ENCODE data around the gene VMAC.
"Not testable (repeated sequence)": the region's sequence is repeated elsewhere in the genome, so short reads cannot be mapped to it uniquely, and the experiment has no call there.

VMAC gene

DNA sequence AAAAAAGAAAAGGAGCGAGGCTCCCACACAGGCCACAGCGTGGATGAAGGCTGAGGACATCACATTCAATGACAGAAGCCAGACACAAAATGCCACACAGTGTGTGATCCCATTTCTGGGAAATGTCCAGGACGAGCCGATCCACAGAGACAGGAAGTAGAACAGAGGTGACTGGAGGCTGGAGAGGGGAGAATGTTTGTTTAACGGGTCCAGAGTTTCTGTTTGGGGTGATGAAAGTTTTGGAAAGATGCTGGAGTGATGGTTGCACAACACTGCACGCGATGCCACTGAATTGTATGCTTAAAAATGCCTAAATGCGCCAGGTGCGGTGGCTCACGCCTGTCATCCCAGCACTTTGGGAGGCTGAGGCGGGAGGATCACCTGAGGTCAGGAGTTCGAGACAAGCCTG, 33.7 kb upstream of the VMAC start:
- no peaks in the 10 kb centered on the region for H3K36me3 ChIP-seq (ENCODE audit: control insufficient read depth, insufficient read depth, low read length)
- H3K27me3 ChIP-seq (ENCODE audit: control insufficient read depth, insufficient read depth, low read length, poor library complexity, severe bottlenecking), result no peaks in the 10 kb centered on the region
- H3K4me1 ChIP-seq (ENCODE audit: control insufficient read depth, insufficient read depth, low read length), result peaks cover under 1% of the 10 kb centered on the region
- no peak overlapping the region for H3K4me3 ChIP-seq (ENCODE audit: insufficient read depth, low read depth, low read length)
- WGBS, 2 experiments, result 91 to 93% methylated on average over 12 of the region's 12 CpGs
- H3K9me3 ChIP-seq (ENCODE audit: control insufficient read depth, low read length), result no peaks in the 10 kb centered on the region
- H3K27ac ChIP-seq (ENCODE audit: insufficient read depth, low read depth, low read length, poor library complexity, severe bottlenecking), result no peak overlapping the region

DNA sequence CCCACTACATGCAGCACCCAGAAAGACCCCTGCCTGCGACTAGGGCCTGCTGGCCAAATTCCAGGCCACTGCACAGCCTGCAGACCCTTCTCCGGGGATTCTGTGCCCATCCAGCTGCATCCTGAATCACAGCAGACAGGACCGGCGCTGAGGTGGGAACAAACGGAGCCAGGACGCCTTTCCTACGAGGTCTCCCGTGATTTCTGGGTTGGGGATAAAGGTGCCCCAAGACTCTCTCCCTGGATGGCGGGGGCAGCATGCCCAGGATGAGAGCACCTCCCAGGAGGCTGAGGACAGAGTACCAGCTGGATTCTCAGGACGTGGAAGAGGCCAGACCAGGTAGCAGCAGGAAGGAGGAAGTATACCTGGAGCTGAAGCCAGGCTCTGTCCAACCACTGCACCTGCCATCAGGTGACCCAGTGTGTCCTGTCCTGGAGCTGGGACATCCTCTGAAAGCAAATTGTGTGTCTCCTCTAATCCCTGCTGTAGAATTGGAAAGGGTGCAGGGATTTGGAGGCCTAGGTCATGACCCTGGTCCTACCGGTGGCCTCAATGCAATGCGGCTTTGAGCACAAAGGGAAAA, 31.0 kb upstream of the VMAC start:
- H3K27me3 ChIP-seq (ENCODE audit: control insufficient read depth, insufficient read depth, low read length, poor library complexity, severe bottlenecking), result no peaks in the 10 kb centered on the region
- no peaks in the 10 kb centered on the region for H3K36me3 ChIP-seq (ENCODE audit: control insufficient read depth, insufficient read depth, low read length)
- WGBS, 2 experiments, result 95% methylated on average over 12 of the region's 12 CpGs
- no peak overlapping the region for H3K4me3 ChIP-seq (ENCODE audit: insufficient read depth, low read depth, low read length)
- no peak overlapping the region for H3K27ac ChIP-seq (ENCODE audit: insufficient read depth, low read depth, low read length, poor library complexity, severe bottlenecking)
- no peaks in the 10 kb centered on the region for H3K9me3 ChIP-seq (ENCODE audit: control insufficient read depth, low read length)
- peaks cover 8% of the 10 kb centered on the region for H3K4me1 ChIP-seq (ENCODE audit: control insufficient read depth, insufficient read depth, low read length)

DNA sequence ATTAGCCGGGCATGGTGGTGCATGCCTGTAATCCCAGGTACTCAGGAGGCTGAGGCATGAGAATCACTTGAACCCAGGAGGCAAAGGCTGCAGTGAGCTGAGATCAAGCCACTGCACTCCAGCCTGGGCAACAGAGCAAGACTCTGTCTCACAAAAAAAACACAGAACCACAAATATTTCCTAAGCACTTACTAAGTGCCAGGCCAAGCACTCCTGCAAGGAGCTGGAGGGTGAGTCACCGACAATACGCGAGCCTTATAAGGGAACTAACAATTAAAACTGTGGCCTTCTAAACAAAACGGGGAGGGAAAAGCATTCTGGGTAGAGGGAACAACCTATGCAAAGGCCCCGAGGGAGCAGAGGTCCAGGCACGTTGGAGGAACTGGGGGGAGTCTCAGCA, 30.2 kb upstream of the VMAC start:
- not testable (repeated sequence) for H3K36me3 ChIP-seq (ENCODE audit: control insufficient read depth, insufficient read depth, low read length); H3K4me3 ChIP-seq (ENCODE audit: insufficient read depth, low read depth, low read length); H3K27ac ChIP-seq (ENCODE audit: insufficient read depth, low read depth, low read length, poor library complexity, severe bottlenecking); H3K4me1 ChIP-seq (ENCODE audit: control insufficient read depth, insufficient read depth, low read length); H3K9me3 ChIP-seq (ENCODE audit: control insufficient read depth, low read length); H3K27me3 ChIP-seq (ENCODE audit: control insufficient read depth, insufficient read depth, low read length, poor library complexity, severe bottlenecking)
- 85% methylated on average over 7 of the region's 7 CpGs for WGBS, 2 experiments

DNA sequence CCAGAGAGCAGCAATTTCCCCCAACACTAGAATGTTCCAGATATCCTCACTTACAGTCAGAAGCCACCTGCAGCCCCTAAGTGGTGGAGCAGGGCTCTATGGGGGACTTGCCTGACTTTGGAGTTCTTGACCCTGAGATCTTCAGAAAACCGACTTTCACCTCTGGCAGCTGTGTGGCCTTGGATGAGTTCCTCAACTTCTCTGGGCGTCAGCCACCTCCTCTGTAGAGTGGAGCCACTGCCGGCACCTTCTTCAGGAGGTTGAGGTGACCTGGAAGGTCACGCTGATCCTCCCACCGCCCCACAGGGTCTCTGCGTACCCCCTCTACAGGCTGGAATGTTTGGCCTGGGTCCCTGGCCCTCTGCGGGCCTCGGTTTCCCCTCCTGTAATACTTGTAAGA, 27.2 kb upstream of the VMAC start:
- Histone ChIP-seq H3K36me3 (ENCODE audit: control insufficient read depth, insufficient read depth, low read length) (no peaks in the 10 kb centered on the region), H3K27ac (ENCODE audit: insufficient read depth, low read depth, low read length, poor library complexity, severe bottlenecking) (no peak overlapping the region), H3K27me3 (ENCODE audit: control insufficient read depth, insufficient read depth, low read length, poor library complexity, severe bottlenecking) (no peaks in the 10 kb centered on the region), H3K4me3 (ENCODE audit: insufficient read depth, low read depth, low read length) (no peak overlapping the region), H3K4me1 (ENCODE audit: control insufficient read depth, insufficient read depth, low read length) (peaks cover 13% of the 10 kb centered on the region), H3K9me3 (ENCODE audit: control insufficient read depth, low read length) (no peaks in the 10 kb centered on the region)
- 94% methylated on average over 8 of the region's 8 CpGs for WGBS, 2 experiments

DNA sequence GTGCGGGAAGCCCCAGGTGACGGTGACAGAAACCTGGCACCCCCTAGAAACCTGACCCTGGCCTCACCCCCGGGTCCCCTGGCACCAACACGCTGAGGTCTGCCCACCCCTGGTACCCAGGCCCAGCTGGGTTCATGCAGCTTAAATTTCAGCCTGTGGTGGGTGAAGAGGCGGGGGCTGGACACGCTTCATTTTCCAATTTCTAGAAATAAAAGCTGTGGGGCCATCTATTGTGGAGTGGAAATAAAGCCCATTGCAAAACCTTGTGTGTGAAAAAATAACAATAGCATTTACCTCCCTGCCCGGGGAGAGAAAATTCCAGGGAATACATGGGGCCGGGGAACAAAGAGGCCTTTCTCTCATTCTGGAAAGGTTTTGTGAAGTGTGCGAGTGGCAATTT, 26.8 kb upstream of the VMAC start:
- Histone ChIP-seq H3K4me3 (ENCODE audit: insufficient read depth, low read depth, low read length) (no peak overlapping the region), H3K36me3 (ENCODE audit: control insufficient read depth, insufficient read depth, low read length) (no peaks in the 10 kb centered on the region), H3K9me3 (ENCODE audit: control insufficient read depth, low read length) (no peaks in the 10 kb centered on the region), H3K27me3 (ENCODE audit: control insufficient read depth, insufficient read depth, low read length, poor library complexity, severe bottlenecking) (no peaks in the 10 kb centered on the region), H3K4me1 (ENCODE audit: control insufficient read depth, insufficient read depth, low read length) (peaks cover 13% of the 10 kb centered on the region), H3K27ac (ENCODE audit: insufficient read depth, low read depth, low read length, poor library complexity, severe bottlenecking) (no peak overlapping the region)
- WGBS, 2 experiments, result 69 to 80% methylated on average over 9 of the region's 9 CpGs

DNA sequence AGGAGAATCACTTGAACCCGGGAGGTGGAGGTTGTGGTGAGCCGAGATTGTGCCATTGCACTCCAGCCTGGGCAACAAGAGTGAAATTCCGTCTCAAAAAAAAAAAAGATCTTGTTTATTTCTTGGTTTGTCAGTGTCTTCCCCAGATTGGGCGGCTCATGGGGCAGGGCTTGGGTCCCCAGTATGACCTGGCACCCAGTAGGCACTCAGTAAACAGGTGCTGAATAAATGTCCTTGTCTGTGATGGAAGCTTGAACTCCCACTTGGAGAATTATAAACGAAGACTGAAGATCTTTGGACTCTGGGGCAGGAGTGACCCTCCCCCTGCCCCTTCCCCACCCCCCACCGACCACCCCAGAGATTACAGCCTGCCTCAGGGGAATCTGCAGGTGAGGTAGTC, 24.5 kb upstream of the VMAC start:
- Histone ChIP-seq H3K4me3 (ENCODE audit: insufficient read depth, low read depth, low read length) (no peak overlapping the region), H3K27ac (ENCODE audit: insufficient read depth, low read depth, low read length, poor library complexity, severe bottlenecking) (no peak overlapping the region), H3K4me1 (ENCODE audit: control insufficient read depth, insufficient read depth, low read length) (peaks cover 13% of the 10 kb centered on the region), H3K9me3 (ENCODE audit: control insufficient read depth, low read length) (no peaks in the 10 kb centered on the region), H3K36me3 (ENCODE audit: control insufficient read depth, insufficient read depth, low read length) (no peaks in the 10 kb centered on the region), H3K27me3 (ENCODE audit: control insufficient read depth, insufficient read depth, low read length, poor library complexity, severe bottlenecking) (no peaks in the 10 kb centered on the region)
- 59 to 68% methylated on average over 5 of the region's 6 CpGs for WGBS, 2 experiments

DNA sequence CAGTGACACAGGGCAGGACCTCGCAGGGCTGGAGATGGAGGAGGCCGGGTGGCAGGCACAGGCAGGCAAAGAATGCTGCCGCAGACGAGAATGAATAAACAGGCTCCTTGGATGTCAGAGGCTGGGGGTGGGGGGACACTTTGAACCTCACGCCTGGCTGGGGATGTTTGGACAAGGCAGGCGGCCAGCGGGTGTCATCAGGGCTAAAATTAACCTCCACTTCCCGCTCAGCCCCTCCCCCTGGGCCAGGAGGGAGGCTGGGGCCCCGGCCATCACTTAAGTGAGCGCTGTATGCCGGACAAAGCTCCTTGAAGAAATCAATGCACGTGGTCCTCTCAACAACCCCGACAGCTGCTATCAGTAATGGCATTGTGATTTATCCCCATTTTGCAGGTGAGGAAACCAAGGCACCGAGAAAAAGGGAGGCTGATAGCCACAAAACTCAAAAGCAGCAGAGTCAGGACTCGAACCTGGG, 24.0 kb upstream of the VMAC start:
- Histone ChIP-seq H3K36me3 (ENCODE audit: control insufficient read depth, insufficient read depth, low read length) (no peaks in the 10 kb centered on the region), H3K4me3 (ENCODE audit: insufficient read depth, low read depth, low read length) (no peak overlapping the region), H3K9me3 (ENCODE audit: control insufficient read depth, low read length) (no peaks in the 10 kb centered on the region), H3K4me1 (ENCODE audit: control insufficient read depth, insufficient read depth, low read length) (peaks cover 13% of the 10 kb centered on the region), H3K27me3 (ENCODE audit: control insufficient read depth, insufficient read depth, low read length, poor library complexity, severe bottlenecking) (no peaks in the 10 kb centered on the region), H3K27ac (ENCODE audit: insufficient read depth, low read depth, low read length, poor library complexity, severe bottlenecking) (no peak overlapping the region)
- 33 to 39% methylated on average over 15 of the region's 15 CpGs for WGBS, 2 experiments

DNA sequence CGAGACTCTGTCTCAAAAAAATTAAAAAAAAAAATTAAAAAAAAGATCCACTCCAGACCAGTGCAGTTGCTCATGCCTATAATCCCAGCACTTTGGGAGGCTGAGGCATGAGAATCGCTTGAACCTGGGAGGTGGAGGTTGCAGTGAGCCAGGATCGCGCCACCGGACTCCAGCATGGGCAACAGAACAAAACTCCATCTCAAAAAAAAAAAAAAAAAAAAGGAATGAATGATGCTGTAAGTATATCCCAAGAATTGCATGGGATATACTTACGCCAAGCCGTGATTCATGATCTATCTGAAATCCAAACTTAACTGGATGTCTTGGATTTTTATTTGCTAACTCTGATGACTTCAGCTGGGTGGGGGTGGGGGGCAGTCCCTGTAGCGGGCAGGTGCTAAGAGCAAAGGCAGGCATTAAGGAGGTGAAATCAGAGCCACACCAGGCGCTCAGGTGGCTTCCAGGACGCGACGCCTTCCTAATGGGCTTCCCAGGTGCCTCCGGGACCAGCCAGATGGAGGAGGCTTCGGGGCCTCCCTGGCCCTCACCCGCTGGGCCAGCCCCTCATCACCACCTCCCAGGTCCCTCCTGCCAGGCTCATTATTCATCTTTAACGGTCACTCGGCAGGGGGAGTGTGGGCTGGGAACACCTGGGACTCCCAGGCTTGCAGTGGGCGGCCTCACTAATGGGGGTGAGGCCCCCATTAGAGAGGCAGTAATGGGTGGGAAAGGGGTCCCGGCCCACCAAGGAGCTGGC, 23.0 kb upstream of the VMAC start:
- 74 to 80% methylated on average over 16 to 19 of the region's 19 CpGs for WGBS, 2 experiments
- Histone ChIP-seq H3K36me3 (ENCODE audit: control insufficient read depth, insufficient read depth, low read length) (no peaks in the 10 kb centered on the region), H3K27ac (ENCODE audit: insufficient read depth, low read depth, low read length, poor library complexity, severe bottlenecking) (no peak overlapping the region), H3K9me3 (ENCODE audit: control insufficient read depth, low read length) (no peaks in the 10 kb centered on the region), H3K4me1 (ENCODE audit: control insufficient read depth, insufficient read depth, low read length) (peaks cover 9% of the 10 kb centered on the region), H3K4me3 (ENCODE audit: insufficient read depth, low read depth, low read length) (no peak overlapping the region), H3K27me3 (ENCODE audit: control insufficient read depth, insufficient read depth, low read length, poor library complexity, severe bottlenecking) (no peaks in the 10 kb centered on the region)

DNA sequence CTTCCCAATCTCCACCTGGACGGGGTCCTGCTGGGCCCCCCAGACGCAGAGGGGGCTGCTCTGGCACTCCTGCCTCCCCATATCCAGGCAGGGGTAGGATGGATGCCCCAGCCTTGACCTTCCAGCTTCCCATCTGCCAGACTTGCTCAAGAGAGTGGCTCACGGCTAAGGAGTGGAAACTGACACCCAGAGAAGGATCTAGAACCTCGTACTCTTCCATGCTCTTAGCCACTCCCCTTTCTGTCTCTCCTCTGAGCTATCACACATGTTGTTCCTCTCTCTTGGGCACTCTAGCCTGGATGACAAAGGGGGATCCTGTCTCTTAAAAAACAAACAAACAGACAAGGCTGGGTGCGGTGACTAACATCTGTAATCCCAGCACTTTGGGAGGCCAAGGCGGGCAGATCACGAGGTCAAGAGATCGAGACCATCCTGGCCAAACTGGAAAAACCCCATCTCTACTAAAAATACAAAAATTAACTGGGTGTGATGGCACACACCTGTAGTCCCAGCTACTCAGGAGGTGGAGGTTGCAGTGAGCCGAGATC, 22.2 kb upstream of the VMAC start:
- H3K4me3 ChIP-seq (ENCODE audit: insufficient read depth, low read depth, low read length), result no peak overlapping the region
- no peaks in the 10 kb centered on the region for H3K36me3 ChIP-seq (ENCODE audit: control insufficient read depth, insufficient read depth, low read length)
- H3K27ac ChIP-seq (ENCODE audit: insufficient read depth, low read depth, low read length, poor library complexity, severe bottlenecking), result no peak overlapping the region

DNA sequence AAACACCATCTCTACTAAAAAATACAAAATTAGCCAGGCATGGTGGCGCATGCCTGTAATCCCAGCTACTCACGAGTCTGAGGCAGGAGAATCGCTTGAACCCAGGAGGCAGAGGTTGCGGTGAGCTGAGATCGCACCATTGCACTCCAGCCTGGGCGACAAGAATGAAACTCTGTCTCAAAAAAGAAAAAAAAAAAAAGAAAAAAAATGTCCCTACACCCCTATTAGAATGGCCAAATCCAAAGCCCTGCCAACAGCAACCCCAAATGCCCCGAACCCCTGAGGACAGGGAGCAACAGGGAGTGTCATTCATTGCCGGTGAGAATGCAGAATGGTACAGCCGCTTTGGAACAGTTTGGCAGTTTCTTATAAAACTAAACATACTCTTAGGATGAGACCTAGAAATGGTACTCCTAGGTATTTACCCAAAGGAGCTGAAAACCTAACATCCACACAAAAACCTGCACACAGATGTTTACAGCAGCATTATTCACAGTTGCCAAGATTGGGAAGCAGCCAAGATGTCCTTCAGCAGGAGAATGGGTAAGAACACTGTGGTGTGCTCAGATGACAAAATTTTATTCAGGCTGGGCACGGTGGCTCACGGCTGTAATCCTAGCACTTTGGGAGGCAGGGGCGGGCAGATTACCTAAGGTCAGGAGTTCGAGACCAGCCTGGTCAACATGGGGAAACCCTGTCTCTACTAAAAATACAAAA, 21.4 kb upstream of the VMAC start:
- not testable (repeated sequence) for H3K36me3 ChIP-seq (ENCODE audit: control insufficient read depth, insufficient read depth, low read length); H3K27me3 ChIP-seq (ENCODE audit: control insufficient read depth, insufficient read depth, low read length, poor library complexity, severe bottlenecking); H3K4me1 ChIP-seq (ENCODE audit: control insufficient read depth, insufficient read depth, low read length); H3K4me3 ChIP-seq (ENCODE audit: insufficient read depth, low read depth, low read length); H3K27ac ChIP-seq (ENCODE audit: insufficient read depth, low read depth, low read length, poor library complexity, severe bottlenecking); H3K9me3 ChIP-seq (ENCODE audit: control insufficient read depth, low read length)
- 90 to 93% methylated on average over 11 to 13 of the region's 13 CpGs for WGBS, 2 experiments

More for the DNA sequence above, 22.2 kb upstream of the VMAC start:
- Histone ChIP-seq H3K4me1 (ENCODE audit: control insufficient read depth, insufficient read depth, low read length) (peaks cover 9% of the 10 kb centered on the region), H3K9me3 (ENCODE audit: control insufficient read depth, low read length) (no peaks in the 10 kb centered on the region), H3K27me3 (ENCODE audit: control insufficient read depth, insufficient read depth, low read length, poor library complexity, severe bottlenecking) (no peaks in the 10 kb centered on the region)
- 81 to 85% methylated on average over 9 of the region's 9 CpGs for WGBS, 2 experiments
